ENCODE data around the gene PTPRC.

PTPRC gene

DNA sequence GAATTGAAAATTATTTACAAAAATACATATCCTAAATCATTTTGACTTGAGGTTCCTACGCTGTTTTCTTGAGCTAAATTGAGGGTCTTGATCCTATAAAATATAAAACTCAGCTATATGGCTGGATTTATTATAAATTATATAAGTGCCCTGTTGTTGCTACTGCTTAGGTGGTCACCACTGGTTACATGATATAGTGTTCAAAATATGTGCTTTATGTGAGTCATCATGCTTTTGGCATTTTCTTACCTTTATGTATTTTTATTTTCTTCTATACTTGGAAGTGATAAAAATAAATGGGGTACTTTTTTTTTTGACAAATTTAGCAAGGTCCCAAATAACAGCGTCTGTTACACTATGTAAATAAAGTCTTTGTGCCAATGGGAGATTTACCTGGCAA, 31.1 kb upstream of the PTPRC start:
- TF ChIP-seq, protein P1, sequence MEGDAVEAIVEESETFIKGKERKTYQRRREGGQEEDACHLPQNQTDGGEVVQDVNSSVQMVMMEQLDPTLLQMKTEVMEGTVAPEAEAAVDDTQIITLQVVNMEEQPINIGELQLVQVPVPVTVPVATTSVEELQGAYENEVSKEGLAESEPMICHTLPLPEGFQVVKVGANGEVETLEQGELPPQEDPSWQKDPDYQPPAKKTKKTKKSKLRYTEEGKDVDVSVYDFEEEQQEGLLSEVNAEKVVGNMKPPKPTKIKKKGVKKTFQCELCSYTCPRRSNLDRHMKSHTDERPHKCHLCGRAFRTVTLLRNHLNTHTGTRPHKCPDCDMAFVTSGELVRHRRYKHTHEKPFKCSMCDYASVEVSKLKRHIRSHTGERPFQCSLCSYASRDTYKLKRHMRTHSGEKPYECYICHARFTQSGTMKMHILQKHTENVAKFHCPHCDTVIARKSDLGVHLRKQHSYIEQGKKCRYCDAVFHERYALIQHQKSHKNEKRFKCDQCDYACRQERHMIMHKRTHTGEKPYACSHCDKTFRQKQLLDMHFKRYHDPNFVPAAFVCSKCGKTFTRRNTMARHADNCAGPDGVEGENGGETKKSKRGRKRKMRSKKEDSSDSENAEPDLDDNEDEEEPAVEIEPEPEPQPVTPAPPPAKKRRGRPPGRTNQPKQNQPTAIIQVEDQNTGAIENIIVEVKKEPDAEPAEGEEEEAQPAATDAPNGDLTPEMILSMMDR (conservative IDR thresholded peaks at IDR 0.05; ENCODE audit: control insufficient read depth, insufficient read depth, low read depth, low read length) = no peak
- DNase-seq (ENCODE audit: low read depth) = no peak
- no peak overlapping the region for H3K4me3 ChIP-seq (ENCODE audit: control insufficient read depth, low read depth, low read length)

DNA sequence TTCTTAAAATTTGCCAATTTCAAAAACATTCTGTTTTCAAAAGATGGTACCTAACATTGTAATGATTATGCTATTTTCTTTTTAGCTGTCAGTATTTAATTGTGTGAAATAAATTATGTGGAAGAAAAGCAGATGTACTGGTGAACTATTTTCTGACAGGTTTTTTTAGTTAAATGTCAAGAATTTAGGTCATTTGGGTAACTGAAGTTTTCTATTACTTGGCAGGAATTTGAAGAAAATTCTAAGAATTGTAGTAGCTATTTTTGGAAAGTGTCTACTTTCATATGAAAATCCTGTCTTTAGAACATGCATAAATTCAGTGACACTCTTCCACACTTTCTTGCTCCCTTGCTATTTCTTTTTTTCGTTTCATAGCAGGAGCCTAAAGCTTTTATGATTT, 28.5 kb upstream of the PTPRC start:
- H3K4me3 ChIP-seq (ENCODE audit: control insufficient read depth, low read depth, low read length) = no peak overlapping the region
- no peak for DNase-seq (ENCODE audit: low read depth)
- TF ChIP-seq, protein P1 (conservative IDR thresholded peaks at IDR 0.05; ENCODE audit: control insufficient read depth, insufficient read depth, low read depth, low read length) = no peak

DNA sequence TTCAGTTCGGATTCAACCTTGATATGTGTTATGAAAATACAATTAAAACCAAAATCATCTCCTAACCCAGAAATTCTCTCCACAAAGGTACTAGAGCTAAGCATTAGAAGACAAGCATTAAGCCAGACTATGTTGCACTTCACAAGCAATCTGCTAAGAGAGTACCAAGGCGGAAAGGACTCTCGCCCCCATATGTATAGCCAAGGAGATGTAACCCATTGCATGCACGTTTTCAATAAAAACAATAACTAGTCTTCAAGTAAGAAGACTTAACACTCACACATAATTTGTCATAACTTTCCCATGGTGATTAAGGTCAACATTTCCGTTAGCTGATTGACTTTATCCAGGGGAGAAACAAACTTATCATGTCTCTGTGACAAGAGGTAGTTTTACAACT, 27.6 kb upstream of the PTPRC start:
- H3K4me3 ChIP-seq (ENCODE audit: control insufficient read depth, low read depth, low read length) = no peak overlapping the region
- DNase-seq (ENCODE audit: low read depth) = no peak
- TF ChIP-seq, protein P1 (conservative IDR thresholded peaks at IDR 0.05; ENCODE audit: control insufficient read depth, insufficient read depth, low read depth, low read length) = no peak

DNA sequence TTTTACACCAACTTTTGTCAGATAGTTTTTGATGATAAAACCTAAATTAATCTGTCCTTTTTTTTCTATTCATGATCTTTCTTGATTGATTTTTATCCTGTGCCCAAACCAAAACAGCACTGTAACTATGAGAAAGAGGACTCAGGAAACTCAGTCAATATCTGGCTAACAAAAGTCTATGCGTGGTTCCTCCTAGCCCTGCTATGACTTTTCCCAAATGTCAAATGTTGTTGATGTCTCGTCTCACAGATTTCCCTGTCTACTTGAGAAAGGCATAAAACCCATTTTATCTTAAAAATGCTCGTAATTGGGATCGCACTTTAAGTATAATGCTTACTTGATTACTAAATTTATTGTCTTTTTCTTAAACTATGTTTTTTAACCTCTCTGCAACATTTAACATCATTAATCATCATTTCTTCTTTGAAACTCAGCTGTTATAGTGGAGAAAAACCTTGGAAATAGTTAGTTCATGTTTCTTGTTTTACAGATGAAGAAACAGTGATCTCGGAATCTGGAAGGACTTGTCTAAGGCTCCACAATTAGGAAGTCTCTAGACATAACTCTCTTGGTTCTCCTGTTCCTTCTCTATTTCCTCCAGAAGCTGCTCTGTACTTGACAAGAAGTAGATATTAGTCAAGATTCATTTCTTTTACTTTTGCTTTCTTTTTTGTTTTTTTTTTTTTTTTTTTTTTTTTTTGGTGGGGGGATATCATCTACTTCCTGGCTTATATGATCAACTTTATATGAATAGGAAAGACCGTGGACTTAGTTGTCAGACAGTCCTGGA, 26.2 kb upstream of the PTPRC start:
- TF ChIP-seq, protein P1 (conservative IDR thresholded peaks at IDR 0.05; ENCODE audit: control insufficient read depth, insufficient read depth, low read depth, low read length) = no peak
- no peak for DNase-seq (ENCODE audit: low read depth)
- no peak overlapping the region for H3K4me3 ChIP-seq (ENCODE audit: control insufficient read depth, low read depth, low read length)

DNA sequence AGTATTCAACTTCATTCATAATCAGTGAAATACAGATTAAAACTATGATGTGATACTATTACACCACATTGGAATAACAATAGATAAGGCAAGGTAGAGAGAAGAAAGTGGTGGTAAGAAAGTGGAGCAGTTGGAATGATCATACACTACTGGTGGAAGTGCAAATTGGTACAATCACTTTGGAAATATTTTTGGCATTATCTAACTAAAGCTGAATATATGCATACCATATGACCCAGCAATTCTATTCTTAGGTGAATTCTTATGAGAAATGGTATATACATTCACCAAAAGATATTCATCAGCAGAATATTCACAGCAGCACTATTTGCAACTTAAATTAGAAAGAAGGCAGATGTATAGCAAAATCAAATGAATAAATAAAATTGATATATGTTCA, 21.4 kb upstream of the PTPRC start:
- no peak overlapping the region for H3K4me3 ChIP-seq (ENCODE audit: control insufficient read depth, low read depth, low read length)
- no peak for DNase-seq (ENCODE audit: low read depth)
- TF ChIP-seq, protein P1 (conservative IDR thresholded peaks at IDR 0.05; ENCODE audit: control insufficient read depth, insufficient read depth, low read depth, low read length) = no peak

DNA sequence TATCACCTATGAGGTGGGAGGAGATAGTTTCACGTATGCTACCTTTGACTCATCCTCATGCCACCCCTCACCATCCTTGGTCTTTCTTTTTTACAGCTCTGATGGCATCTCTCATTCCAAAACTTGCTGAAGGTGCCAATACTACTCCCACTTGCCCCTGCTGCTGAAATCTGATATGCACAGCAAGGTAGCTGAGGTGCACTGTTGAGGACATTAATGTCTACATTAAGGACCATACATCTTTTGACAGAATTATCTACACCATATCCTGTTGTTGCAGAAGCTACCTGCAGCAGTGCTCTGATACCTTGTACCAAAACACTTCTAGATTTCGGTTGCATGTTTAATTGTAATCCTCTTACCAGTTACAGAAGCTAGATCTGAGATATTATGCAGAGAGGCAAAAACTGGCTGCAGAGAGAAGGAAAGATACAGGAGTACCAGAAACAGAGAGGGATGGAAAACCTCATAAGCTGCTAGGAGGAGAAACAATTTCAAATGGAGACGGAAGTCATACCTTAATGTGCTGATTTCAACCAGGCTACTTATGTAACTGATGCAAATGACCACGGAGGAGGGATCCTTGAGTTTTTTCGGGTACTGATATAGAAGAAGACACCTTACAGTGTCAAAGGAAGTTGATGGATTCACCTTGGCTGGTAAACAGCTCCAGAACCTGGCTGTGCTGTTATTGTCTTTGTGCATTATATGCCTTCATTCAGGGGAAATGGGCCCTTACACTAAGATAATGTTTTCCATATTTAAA, 19.3 kb upstream of the PTPRC start:
- H3K4me3 ChIP-seq (ENCODE audit: control insufficient read depth, low read depth, low read length) = no peak overlapping the region
- TF ChIP-seq, protein P1 (conservative IDR thresholded peaks at IDR 0.05; ENCODE audit: control insufficient read depth, insufficient read depth, low read depth, low read length) = no peak
- DNase-seq (ENCODE audit: low read depth) = no peak
